Activated CD4-positive, alpha-beta T cell treated with anti-CD3 and anti-CD28 coated beads for 1 hour (primary cell): ENCODE results near the gene KIAA1958.

Source experiments
- DNase-seq: peaks from one replicate; pipeline ENCODE4 v3.0.0-alpha.2; 2020

The KIAA1958 gene

GRCh38 chr9:112486221-112487007 is at the start of gene KIAA1958:
Gene KIAA1958, plus strand, starts transcription at chr9:112486827. Its CDS starts 87,254 bp downstream, at chr9:112574081.
- peak; percentile 66 for DNase-seq

GRCh38 chr9:112437406-112437805 is 49.2 kb upstream of the KIAA1958 start:
- no peak for DNase-seq

- DNase-seq, result no peak
Observed at GRCh38 chr9:112439171-112439570, 47.5 kb upstream of the KIAA1958 start.

- no peak for DNase-seq
Observed at GRCh38 chr9:112439825-112440224, 46.8 kb upstream of the KIAA1958 start.

- no peak for DNase-seq
Observed at GRCh38 chr9:112443200-112443599, 43.4 kb upstream of the KIAA1958 start.

GRCh38 chr9:112443636-112444035 is 43.0 kb upstream of the KIAA1958 start:
- DNase-seq, result no peak

GRCh38 chr9:112445196-112445595 is 41.4 kb upstream of the KIAA1958 start:
- DNase-seq, result no peak

GRCh38 chr9:112446080-112446479 is 40.5 kb upstream of the KIAA1958 start:
- no peak for DNase-seq

GRCh38 chr9:112446526-112446925 is 40.1 kb upstream of the KIAA1958 start:
- DNase-seq, result no peak

- DNase-seq, result no peak
Observed at GRCh38 chr9:112447283-112447761, 39.3 kb upstream of the KIAA1958 start.

GRCh38 chr9:112462855-112463254 is 23.8 kb upstream of the KIAA1958 start:
- DNase-seq, result no peak

GRCh38 chr9:112465352-112465751 is 21.3 kb upstream of the KIAA1958 start:
- no peak for DNase-seq

GRCh38 chr9:112472996-112473395 is 13.6 kb upstream of the KIAA1958 start:
- DNase-seq, result no peak

GRCh38 chr9:112473986-112474385 is 12.6 kb upstream of the KIAA1958 start:
- no peak for DNase-seq

- no peak for DNase-seq
Observed at GRCh38 chr9:112475318-112475717, 11.3 kb upstream of the KIAA1958 start.

GRCh38 chr9:112477330-112477729 is 9.3 kb upstream of the KIAA1958 start:
- DNase-seq, result no peak

- no peak for DNase-seq
Observed at GRCh38 chr9:112479221-112479620, 7.4 kb upstream of the KIAA1958 start.

GRCh38 chr9:112484607-112485006 is 2.0 kb upstream of the KIAA1958 start:
- DNase-seq, result no peak

GRCh38 chr9:112485574-112485973 is 1.1 kb upstream of the KIAA1958 start:
- no peak for DNase-seq

- peak; percentile 24 for DNase-seq
Observed at GRCh38 chr9:112487008-112487798, 576 bp downstream of the KIAA1958 start.

- no peak for DNase-seq
Observed at GRCh38 chr9:112487799-112488340, 1.2 kb downstream of the KIAA1958 start.

GRCh38 chr9:112489039-112489546 is 2.5 kb downstream of the KIAA1958 start:
- DNase-seq, result no peak

GRCh38 chr9:112489876-112490666 is 3.4 kb downstream of the KIAA1958 start:
- no peak for DNase-seq
